ENCODE measurements around the gene SUPT4H1.
"Not testable (repeated sequence)": the region's sequence is repeated elsewhere in the genome, so short reads cannot be mapped to it uniquely, and the experiment has no call there.

SUPT4H1 gene

GRCh38 chr17:58362368-58363014 is 10.5 kb upstream of the SUPT4H1 start:
- no peak for DNase-seq

GRCh38 chr17:58360296-58361063 is 8.5 kb upstream of the SUPT4H1 start:
- DNase-seq: no peak

DNA sequence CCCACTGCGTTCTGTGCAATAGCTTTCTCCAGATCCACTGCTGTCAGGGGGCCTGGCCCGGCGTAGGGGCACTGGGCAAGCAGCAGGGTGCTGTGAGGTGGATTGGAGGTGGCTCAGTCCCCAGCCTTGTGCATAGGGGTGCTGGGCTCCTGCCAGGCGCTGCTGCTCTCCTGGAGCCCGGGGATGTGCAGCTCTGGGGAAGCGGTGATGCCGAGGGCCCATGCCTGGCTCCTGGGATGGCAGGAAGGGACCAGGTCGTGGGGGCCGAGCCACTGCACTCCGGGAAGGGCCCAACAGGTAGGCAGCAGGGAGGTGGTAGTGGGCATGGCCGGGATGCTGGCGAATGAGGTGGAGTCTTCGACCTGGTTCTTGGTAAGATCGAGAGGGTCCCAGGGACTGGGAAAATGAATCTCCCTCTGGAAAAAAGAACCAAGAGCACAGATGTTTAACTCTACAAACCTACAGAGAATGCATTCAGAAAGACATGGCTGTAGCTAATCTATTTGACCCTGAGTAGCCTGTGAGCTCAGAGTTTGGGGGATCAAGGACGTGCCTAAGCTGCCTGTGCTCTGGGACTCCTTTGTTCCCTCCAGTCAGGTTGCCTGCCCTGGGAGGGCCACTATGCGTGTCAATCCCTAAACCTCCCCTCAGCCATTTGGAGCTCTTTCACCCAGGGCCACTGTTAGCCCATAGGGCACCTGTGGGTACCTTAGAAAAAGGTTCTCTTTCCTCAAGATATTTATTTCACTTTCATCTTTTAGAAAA is 6.6 kb upstream of the SUPT4H1 start:
- no peak for DNase-seq

DNA sequence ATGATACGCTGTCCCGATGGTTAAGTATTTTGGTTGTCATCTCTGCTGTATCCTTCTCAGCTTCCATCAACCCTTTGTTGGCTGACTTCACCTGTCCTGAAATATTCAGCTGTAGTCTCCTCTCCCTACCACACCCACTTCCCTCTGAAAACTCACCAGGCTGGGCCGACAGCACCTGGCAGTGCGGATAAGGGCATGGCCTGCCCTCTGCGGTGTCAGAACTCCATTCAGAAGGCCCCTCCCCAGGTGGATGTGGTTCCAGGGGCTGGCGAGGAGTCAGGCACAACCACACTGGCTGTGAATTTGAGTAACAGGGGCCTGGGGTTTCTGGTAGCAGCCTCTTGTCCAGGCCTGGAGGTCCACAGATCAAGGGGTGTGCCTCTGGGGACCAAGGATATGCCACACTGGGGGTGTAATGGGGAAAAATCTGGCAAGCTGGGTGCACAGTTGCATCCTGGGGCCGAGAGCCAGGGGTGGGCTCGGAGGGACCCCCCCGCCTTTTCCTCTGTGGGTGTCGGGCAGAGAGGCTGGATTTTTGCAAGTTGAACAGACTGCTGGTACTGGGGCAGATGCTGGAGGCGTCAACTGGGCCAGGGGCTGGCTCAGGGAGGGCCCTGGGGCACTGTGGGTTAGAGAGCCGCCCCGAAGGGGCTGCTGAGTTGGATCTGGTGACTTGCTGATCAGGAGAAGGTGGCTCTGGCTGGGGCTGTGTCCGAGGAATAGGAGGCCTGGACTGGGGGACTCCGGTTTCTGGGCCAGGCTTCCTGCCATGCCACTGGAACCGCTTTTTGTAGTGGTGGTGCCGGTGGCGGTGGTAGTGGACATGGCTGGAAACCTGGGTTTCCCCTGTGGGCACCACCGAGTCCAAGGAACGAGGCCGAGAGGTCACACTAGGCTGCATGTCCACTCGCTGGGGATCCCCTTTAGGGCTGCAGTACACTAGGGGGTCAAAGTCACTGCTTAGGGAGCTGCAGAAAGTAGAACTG is 5.6 kb upstream of the SUPT4H1 start:
- DNase-seq: no peak

DNA sequence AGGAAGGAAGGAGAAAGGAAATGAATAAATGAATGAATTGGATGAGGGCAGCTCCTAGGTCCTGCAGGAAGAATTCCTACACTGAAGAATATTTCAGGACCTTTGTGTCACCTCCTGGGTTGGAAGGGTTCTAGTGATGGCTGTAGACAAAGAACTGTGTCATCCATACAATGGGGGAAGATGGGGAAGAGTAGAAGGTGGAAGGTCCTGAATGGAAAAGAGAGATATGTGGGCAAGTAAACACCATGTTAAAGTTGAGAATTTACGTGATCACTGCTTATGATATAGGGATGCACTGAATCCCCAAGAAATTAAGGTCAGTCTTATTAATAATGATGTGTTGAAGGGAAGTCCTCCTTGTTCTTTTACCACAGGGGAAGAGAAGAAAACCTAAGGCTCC is 4.2 kb upstream of the SUPT4H1 start:
- no peak for DNase-seq

- DNase-seq: no peak
Observed at GRCh38 chr17:58354541-58355216, 2.7 kb upstream of the SUPT4H1 start.

GRCh38 chr17:58353389-58353825 is 1.4 kb upstream of the SUPT4H1 start:
- DNase-seq: no peak

DNA sequence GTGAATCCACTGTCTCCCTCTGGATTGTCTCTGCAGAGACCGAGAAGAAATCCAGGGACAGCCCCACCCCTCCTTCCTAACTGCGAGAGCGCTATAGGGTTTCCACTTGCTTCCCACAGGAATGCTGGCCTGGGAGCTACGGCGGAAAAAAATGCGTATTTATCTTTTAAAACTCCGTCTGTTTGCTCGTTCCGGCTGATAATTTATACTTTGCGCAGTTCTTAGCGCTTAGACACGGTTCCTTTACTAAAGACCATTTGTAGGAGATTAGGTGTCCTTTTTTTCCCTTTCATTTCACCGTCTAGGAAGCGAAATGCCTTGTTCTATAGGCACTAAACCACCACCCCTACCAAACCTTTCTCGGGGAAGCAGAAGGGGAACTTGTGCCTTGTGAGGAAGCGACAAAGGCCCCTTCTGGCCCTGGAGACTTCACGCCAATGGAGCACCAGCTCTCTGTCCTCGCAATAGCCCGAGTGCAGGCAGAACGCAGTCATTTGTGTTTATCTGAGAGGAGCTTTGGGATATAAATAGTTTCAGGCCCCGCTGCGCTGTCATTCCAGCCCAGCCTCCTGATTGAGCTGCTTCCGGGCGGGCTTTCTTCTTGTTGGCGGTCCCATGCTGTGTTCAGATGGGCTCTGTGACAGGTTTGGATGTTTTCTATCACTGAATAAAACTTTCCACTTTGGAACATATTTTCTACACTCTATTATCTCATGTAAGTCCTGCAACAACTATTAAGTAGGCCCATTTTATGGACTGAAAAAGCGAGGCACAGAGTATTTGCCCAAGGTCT is 791 bp upstream of the SUPT4H1 start:
- DNase-seq: peak; percentile 52

DNA sequence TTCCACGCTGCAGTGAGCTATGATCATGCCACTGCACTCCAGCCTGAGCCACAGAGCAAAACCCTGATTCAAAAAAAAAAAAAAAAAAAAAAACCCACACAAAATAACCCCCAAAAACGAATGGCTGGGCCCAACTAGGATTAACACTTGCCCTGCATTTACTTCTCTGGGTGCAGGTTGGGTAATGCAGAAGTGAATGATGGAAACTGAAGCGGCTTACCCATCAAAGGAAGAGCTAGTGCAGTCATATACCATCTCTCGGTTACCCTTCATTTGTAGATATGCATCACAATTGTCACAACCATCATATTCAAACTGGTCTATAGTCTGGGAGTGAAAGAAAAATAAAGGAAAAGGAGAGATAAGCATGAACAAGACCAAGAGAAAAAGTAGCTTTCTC is 819 bp downstream of the SUPT4H1 start:
- no peak for DNase-seq

- DNase-seq: no peak
Observed at GRCh38 chr17:58348038-58348437, 4.0 kb downstream of the SUPT4H1 start.

DNA sequence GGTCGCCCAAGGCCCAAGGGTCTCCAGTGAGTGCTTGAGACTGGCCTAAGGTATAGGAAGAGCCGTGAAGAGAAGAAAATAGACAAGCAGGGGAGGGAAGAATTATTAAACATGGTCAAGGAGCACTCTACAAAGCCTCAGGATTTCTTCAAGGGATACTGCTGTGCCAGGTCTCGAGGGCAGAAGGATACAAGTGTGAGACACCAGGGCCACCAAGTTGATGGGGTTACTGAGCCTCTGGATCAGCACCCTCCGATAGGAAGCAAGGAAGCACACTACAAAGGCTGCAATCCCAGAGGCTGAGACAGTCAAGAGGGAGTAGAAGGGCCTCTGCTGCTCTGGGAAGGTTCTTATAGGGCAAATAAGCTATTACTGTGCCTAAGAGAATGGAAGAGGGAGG is 6.5 kb downstream of the SUPT4H1 start:
- no peak for DNase-seq

- no peak for DNase-seq
Observed at GRCh38 chr17:58344791-58345157, 7.2 kb downstream of the SUPT4H1 start.

DNA sequence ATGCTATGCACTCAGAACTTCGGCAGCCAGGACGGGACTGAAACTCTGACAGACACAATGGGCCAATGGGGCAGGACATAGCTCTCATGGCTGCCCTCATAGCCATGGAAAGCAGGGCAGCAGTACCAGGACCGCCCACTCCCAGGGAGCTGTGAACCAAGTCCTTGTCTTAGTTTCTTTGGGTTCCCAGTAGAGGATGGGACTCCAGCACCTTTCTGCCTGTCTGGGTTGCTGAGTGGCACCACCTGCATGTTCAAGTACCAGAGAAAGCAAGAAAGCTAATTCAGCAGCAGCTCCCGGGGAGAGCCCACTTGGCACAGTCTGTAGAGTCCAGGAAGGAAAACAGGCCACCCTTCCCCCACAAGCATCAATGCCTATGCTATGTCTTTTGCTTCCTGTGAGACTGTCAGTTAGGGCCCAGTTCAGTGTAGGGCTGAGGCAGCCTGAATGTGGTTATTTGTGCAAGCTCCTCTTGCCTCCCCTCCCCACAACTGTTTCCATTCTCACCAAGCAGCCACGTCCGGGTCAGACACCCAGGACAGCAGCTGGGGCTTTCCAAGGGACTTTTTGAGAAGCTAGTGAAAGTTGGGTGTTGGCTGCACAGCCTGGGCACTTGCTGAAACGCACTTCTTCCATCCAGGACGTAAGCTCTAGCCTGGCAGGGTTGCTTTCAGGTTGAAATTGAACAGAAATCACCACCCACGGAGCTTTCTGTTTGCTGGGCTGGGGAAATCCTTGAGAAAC is 7.8 kb downstream of the SUPT4H1 start:
- DNase-seq: no peak

- DNase-seq: no peak
Observed at GRCh38 chr17:58343131-58343530, 8.9 kb downstream of the SUPT4H1 start.

- DNase-seq: no peak
Observed at GRCh38 chr17:58341861-58342475, 10.0 kb downstream of the SUPT4H1 start.

- not testable (repeated sequence) for DNase-seq
Observed at GRCh38 chr17:58341136-58341860, 10.7 kb downstream of the SUPT4H1 start.

- no peak for DNase-seq
Observed at GRCh38 chr17:58340405-58340876, 11.6 kb downstream of the SUPT4H1 start.

GRCh38 chr17:58339755-58340404 is 12.1 kb downstream of the SUPT4H1 start:
- no peak for DNase-seq
